GM21447 (cell line): ENCODE data around the gene PLPPR2.
A peak's percentile ranks its signal among the peaks of the same experiment; 100 is the strongest.
"Not testable (repeated sequence)": the region's sequence is repeated elsewhere in the genome, so short reads cannot be mapped to it uniquely, and the experiment has no call there.

Experiments
- ATAC-seq: cut with Tn5 transposase; IDR thresholded peaks from one replicate; pipeline ENCODE4 v1.9.1; 2021; ENCODE audit not compliant: unreplicated experiment

Gene PLPPR2

GRCh38 chr19:11370744-11371143, 15.5 kb downstream of the PLPPR2 start:
- ATAC-seq, result no peak

GRCh38 chr19:11373166-11373884, 18.1 kb downstream of the PLPPR2 start:
- ATAC-seq, result no peak

GRCh38 chr19:11373885-11374432, 18.7 kb downstream of the PLPPR2 start:
- no peak for ATAC-seq

- ATAC-seq, result peak; percentile 87
Measured at GRCh38 chr19:11374433-11375142, 19.4 kb downstream of the PLPPR2 start, which contains the start of gene SWSAP1. Gene SWSAP1 (plus strand): TSS chr19:11374666. CDS start chr19:11374681, 15 bp downstream.

- ATAC-seq, result no peak
Measured at GRCh38 chr19:11375143-11375948, 20.1 kb downstream of the PLPPR2 start.

GRCh38 chr19:11377237-11377636, 22.0 kb downstream of the PLPPR2 start:
- ATAC-seq, result no peak

- ATAC-seq, result no peak
Measured at GRCh38 chr19:11377756-11378155, 22.5 kb downstream of the PLPPR2 start.

GRCh38 chr19:11378319-11379189, 23.3 kb downstream of the PLPPR2 start:
- ATAC-seq, result no peak

- not testable (repeated sequence) for ATAC-seq
Measured at GRCh38 chr19:11379269-11379845, 24.1 kb downstream of the PLPPR2 start.

- no peak for ATAC-seq
Measured at GRCh38 chr19:11379857-11380350, 24.7 kb downstream of the PLPPR2 start.

GRCh38 chr19:11380653-11381537, 25.7 kb downstream of the PLPPR2 start:
- ATAC-seq, result peak; percentile 74

GRCh38 chr19:11382898-11383705, 27.9 kb downstream of the PLPPR2 start:
- no peak for ATAC-seq

- ATAC-seq, result no peak
Measured at GRCh38 chr19:11383706-11384048, 28.4 kb downstream of the PLPPR2 start.

GRCh38 chr19:11384778-11385129, 29.5 kb downstream of the PLPPR2 start:
- no peak for ATAC-seq

GRCh38 chr19:11387162-11388034, 32.2 kb downstream of the PLPPR2 start:
- no peak for ATAC-seq

GRCh38 chr19:11390359-11390758, 35.1 kb downstream of the PLPPR2 start:
- ATAC-seq, result no peak
